SU-DHL-6 (cell line): Measurements from ENCODE around the gene ADCY3.

Experiments
- CTCF ChIP-seq: fragments of 200-600 bp; sonication (generic); IDR thresholded peaks from one replicate; pipeline ENCODE4 v1.5.1; 2017; ENCODE audit warnings: antibody characterized with exemption, mild to moderate bottlenecking, low read length, moderate library complexity; ENCODE audit not compliant: insufficient read depth, poor library complexity, severe bottlenecking
- EZH2phosphoT487 ChIP-seq: fragments of 200-600 bp; sonication (generic), shearing (Covaris generic); conservative IDR thresholded peaks from 2 replicates; pipeline ENCODE4 v1.6.1; 2018; ENCODE audit warnings: mild to moderate bottlenecking, antibody characterized with exemption, low read length, moderate library complexity, mixed read lengths

DNA sequence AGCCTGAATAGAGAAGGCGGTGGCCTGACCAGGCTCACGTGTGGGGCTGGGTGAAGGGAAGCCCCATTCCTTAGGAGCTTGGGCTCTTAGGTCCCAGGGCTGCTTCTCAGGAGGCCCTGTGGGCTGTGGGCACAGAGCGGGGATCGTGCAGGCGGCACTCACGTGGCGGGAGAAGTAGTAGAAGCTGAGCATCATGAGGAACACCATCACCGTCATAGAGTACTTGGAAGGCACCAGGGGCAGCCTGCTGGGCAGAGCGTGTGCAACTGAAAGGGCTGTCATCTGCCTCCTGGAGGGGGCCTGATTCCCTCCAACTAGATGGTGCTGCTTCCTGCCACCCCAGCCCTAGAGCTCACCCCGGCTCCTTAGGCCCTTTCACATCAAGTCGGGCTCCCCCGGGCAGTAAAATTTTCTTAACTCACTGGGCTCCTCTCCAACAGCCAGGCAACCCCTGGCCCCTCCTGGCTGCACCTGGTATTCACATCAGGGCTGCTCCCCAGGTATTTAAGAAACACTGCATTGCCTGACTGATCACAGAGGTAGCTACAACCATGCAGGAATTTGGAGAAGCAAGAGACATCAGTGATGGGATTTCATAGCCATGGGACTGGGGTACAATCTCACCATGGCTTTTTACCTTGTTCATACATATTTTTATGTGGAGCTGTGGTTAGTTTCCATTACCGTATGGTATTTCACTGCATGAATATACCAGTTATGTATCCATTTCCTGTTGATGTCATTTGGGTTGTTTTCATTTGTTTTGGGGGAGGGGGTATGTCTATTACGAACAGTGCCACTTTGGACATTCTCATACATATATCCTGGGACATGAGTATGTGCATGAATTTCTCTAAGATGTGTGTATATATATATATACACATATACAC is 93.9 kb downstream of the ADCY3 start:
- TF ChIP-seq CTCF, result no peak
- no peak for TF ChIP-seq EZH2phosphoT487
